ENCODE measurements around the gene ADAMTS6.

The ADAMTS6 gene

GRCh38 chr5:65100911-65101631 is 380.6 kb downstream of the ADAMTS6 start:
- Histone ChIP-seq H3K27ac (replicated peaks) (no peak overlapping the region), H3K27me3 (ENCODE audit: insufficient read depth, poor library complexity, severe bottlenecking) (no peaks in the 10 kb centered on the region), H3K4me3 (replicated peaks; ENCODE audit: insufficient read depth, low read length) (no peak overlapping the region)
- DNase-seq (ENCODE audit: low read depth in 1 of 2, low spot score in 1 of 2): peak in 1 of 2 experiments; percentile 7
- TF ChIP-seq GABPA (IDR thresholded peaks at IDR 0.05; ENCODE audit: low read depth): no peak
- TF ChIP-seq POLR2AphosphoS5 (IDR thresholded peaks at IDR 0.05; ENCODE audit: low read depth): no peak
- TF ChIP-seq, protein P1, sequence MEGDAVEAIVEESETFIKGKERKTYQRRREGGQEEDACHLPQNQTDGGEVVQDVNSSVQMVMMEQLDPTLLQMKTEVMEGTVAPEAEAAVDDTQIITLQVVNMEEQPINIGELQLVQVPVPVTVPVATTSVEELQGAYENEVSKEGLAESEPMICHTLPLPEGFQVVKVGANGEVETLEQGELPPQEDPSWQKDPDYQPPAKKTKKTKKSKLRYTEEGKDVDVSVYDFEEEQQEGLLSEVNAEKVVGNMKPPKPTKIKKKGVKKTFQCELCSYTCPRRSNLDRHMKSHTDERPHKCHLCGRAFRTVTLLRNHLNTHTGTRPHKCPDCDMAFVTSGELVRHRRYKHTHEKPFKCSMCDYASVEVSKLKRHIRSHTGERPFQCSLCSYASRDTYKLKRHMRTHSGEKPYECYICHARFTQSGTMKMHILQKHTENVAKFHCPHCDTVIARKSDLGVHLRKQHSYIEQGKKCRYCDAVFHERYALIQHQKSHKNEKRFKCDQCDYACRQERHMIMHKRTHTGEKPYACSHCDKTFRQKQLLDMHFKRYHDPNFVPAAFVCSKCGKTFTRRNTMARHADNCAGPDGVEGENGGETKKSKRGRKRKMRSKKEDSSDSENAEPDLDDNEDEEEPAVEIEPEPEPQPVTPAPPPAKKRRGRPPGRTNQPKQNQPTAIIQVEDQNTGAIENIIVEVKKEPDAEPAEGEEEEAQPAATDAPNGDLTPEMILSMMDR (IDR thresholded peaks at IDR 0.05; ENCODE audit: insufficient read depth, low read length): no peak
- no peak for TF ChIP-seq SPI1 (IDR thresholded peaks at IDR 0.05; ENCODE audit: borderline replicate concordance, low read depth)
- TF ChIP-seq, protein P2, sequence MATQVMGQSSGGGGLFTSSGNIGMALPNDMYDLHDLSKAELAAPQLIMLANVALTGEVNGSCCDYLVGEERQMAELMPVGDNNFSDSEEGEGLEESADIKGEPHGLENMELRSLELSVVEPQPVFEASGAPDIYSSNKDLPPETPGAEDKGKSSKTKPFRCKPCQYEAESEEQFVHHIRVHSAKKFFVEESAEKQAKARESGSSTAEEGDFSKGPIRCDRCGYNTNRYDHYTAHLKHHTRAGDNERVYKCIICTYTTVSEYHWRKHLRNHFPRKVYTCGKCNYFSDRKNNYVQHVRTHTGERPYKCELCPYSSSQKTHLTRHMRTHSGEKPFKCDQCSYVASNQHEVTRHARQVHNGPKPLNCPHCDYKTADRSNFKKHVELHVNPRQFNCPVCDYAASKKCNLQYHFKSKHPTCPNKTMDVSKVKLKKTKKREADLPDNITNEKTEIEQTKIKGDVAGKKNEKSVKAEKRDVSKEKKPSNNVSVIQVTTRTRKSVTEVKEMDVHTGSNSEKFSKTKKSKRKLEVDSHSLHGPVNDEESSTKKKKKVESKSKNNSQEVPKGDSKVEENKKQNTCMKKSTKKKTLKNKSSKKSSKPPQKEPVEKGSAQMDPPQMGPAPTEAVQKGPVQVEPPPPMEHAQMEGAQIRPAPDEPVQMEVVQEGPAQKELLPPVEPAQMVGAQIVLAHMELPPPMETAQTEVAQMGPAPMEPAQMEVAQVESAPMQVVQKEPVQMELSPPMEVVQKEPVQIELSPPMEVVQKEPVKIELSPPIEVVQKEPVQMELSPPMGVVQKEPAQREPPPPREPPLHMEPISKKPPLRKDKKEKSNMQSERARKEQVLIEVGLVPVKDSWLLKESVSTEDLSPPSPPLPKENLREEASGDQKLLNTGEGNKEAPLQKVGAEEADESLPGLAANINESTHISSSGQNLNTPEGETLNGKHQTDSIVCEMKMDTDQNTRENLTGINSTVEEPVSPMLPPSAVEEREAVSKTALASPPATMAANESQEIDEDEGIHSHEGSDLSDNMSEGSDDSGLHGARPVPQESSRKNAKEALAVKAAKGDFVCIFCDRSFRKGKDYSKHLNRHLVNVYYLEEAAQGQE (IDR thresholded peaks at IDR 0.05; ENCODE audit: insufficient replicate concordance, low read depth): no peak
